Measurements from ENCODE around the gene OR9A2. TPM values are rescaled to one million over a fixed set of nuclear protein-coding genes. Genes with fewer than 3 reads are reported as not detected.

Gene OR9A2
- total RNA-seq, 1 experiment from 2014 or later = not detected

DNA sequence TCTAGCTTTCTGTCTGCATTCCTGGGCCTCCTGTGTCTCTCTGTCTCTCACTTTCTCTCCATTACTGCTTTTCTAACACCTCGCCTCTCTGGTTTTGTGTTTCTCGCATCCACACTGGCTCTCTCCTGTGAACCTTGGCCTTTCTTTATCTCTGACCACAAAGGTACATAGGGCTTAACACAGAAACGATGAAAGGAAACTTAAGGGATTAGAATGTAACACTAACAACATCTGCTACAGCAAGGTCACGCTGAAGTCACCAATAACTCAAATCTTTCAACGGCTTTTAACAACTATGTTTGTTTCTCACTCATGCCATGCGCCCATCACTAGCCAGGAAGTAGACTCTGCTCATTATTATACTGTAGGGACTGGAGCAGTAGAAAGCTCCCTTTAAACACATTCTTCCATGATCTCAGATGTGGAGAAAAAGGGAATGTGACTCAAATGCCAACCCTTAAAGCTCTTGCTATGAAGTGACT, 15.9 kb upstream of the OR9A2 start:
- Histone ChIP-seq H3K79me2 (ENCODE audit: insufficient read depth, low read length) (no peaks in the 10 kb centered on the region), H4K91ac (ENCODE audit: insufficient read length, low read depth, low read length) (no peak overlapping the region), H3T11ph (ENCODE audit: low read length) (no peak overlapping the region), H3K27ac (ENCODE audit: insufficient read length, low read depth, low read length) (no peak overlapping the region), H3K79me1 (ENCODE audit: insufficient read depth, low read depth, low read length, poor library complexity, severe bottlenecking) (no peaks in the 10 kb centered on the region), H3K23ac (ENCODE audit: insufficient read length, low read depth, low read length) (no peak overlapping the region), H3K4me2 (ENCODE audit: insufficient read depth, insufficient read length, low read length) (no peak overlapping the region), H3K14ac (ENCODE audit: insufficient read depth, low read length) (no peak overlapping the region), H2BK5ac (ENCODE audit: insufficient read length, low read length) (no peak overlapping the region), H3K56ac (ENCODE audit: insufficient read length, low read depth, low read length) (no peak overlapping the region), H3K4me1 (ENCODE audit: insufficient read depth, low read length) (no peaks in the 10 kb centered on the region), H3K18ac (ENCODE audit: insufficient read length, low read depth, low read length) (no peak overlapping the region), H3K4ac (ENCODE audit: low read depth, low read length) (no peak overlapping the region), H2BK120ac (ENCODE audit: low read depth, low read length, poor library complexity, severe bottlenecking) (no peak overlapping the region), H3K23me2 (ENCODE audit: insufficient read length, low read depth, low read length, poor library complexity, severe bottlenecking) (no peaks in the 10 kb centered on the region), H3K9ac (ENCODE audit: extremely low read depth, insufficient read length, low read length) (no peak overlapping the region), H2AK5ac (ENCODE audit: insufficient read length, low read length) (no peak overlapping the region), H4K8ac (replicated peaks; ENCODE audit: insufficient read length, low read depth, low read length) (no peak overlapping the region), H4K20me1 (ENCODE audit: control insufficient read depth, insufficient read depth, insufficient read length) (no peaks in the 10 kb centered on the region), H3K27me3 (ENCODE audit: insufficient read depth, low read length) (no peaks in the 10 kb centered on the region), H2AFZ (ENCODE audit: low read length) (no peak overlapping the region), H4K5ac (ENCODE audit: insufficient read length, low read depth, low read length) (no peak overlapping the region), H2BK15ac (ENCODE audit: low read depth, low read length) (no peak overlapping the region), H2BK20ac (ENCODE audit: low read depth, low read length, poor library complexity, severe bottlenecking) (no peak overlapping the region), H2BK12ac (ENCODE audit: insufficient read length, low read depth, low read length) (no peak overlapping the region), H3K9me3 (ENCODE audit: control insufficient read depth, low read depth, low read length) (no peaks in the 10 kb centered on the region)
- Mint-ChIP-seq H3K4me3 (no peak overlapping the region), H3K9me3 (no peaks in the 10 kb centered on the region), H3K27ac (peak overlapping the region in 2 of 3 experiments; percentile 24 to 56; a peak in 4 of 7 replicates), H3K27me3 (ENCODE audit: low read depth) (no peaks in the 10 kb centered on the region; the same call in none of the 2 replicates), H3K4me1 (peaks cover 6 to 10% of the 10 kb centered on the region in 2 experiments), H3K36me3 (ENCODE audit: insufficient read depth in 1 of 3, low read depth in 3 of 3) (no peaks in the 10 kb centered on the region)
- no CpG with 5 or more reads among the region's 6 CpGs for WGBS (ENCODE audit: extremely low coverage, insufficient read length, low lambda C conversion rate)
- DNase-seq = no peak
- TF ChIP-seq, protein P1, sequence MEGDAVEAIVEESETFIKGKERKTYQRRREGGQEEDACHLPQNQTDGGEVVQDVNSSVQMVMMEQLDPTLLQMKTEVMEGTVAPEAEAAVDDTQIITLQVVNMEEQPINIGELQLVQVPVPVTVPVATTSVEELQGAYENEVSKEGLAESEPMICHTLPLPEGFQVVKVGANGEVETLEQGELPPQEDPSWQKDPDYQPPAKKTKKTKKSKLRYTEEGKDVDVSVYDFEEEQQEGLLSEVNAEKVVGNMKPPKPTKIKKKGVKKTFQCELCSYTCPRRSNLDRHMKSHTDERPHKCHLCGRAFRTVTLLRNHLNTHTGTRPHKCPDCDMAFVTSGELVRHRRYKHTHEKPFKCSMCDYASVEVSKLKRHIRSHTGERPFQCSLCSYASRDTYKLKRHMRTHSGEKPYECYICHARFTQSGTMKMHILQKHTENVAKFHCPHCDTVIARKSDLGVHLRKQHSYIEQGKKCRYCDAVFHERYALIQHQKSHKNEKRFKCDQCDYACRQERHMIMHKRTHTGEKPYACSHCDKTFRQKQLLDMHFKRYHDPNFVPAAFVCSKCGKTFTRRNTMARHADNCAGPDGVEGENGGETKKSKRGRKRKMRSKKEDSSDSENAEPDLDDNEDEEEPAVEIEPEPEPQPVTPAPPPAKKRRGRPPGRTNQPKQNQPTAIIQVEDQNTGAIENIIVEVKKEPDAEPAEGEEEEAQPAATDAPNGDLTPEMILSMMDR (conservative IDR thresholded peaks at IDR 0.05) = no peak

Measured in H9 (cell line).